ENCODE measurements around the gene RPS24.
"Not testable (repeated sequence)": the region's sequence is repeated elsewhere in the genome, so short reads cannot be mapped to it uniquely, and the experiment has no call there.

RPS24 gene

GRCh38 chr10:78069151-78069550 is 35.5 kb downstream of the RPS24 start:
- no peak for TF ChIP-seq CTCF (IDR thresholded peaks at IDR 0.05; ENCODE audit: unreplicated experiment in 3 of 3)
- Mint-ChIP-seq H3K4me1 (peaks cover 7% of the 10 kb centered on the region), H3K9me3 (peaks cover 1% of the 10 kb centered on the region), H3K27me3 (ENCODE audit: low read depth) (no peaks in the 10 kb centered on the region), H3K27ac (no peak overlapping the region), H3K4me3 (no peak overlapping the region), H3K36me3 (ENCODE audit: low read depth) (peaks cover 1% of the 10 kb centered on the region)

GRCh38 chr10:78070064-78070463 is 36.4 kb downstream of the RPS24 start:
- not testable (repeated sequence) for H3K27me3 Mint-ChIP-seq (ENCODE audit: low read depth); H3K27ac Mint-ChIP-seq; H3K4me3 Mint-ChIP-seq; H3K9me3 Mint-ChIP-seq; H3K36me3 Mint-ChIP-seq (ENCODE audit: low read depth); H3K4me1 Mint-ChIP-seq

GRCh38 chr10:78070726-78071125 is 37.1 kb downstream of the RPS24 start:
- Mint-ChIP-seq H3K27me3 (ENCODE audit: low read depth) (no peaks in the 10 kb centered on the region), H3K36me3 (ENCODE audit: low read depth) (peaks cover 4% of the 10 kb centered on the region), H3K4me3 (no peak overlapping the region), H3K27ac (no peak overlapping the region), H3K9me3 (peaks cover 5% of the 10 kb centered on the region), H3K4me1 (peaks cover 7% of the 10 kb centered on the region)
- no peak for TF ChIP-seq CTCF (IDR thresholded peaks at IDR 0.05; ENCODE audit: unreplicated experiment in 3 of 3)

- Mint-ChIP-seq H3K4me3 (no peak overlapping the region), H3K9me3 (peaks cover 5% of the 10 kb centered on the region), H3K4me1 (peaks cover 5% of the 10 kb centered on the region), H3K36me3 (ENCODE audit: low read depth) (peaks cover 4% of the 10 kb centered on the region), H3K27me3 (ENCODE audit: low read depth) (no peaks in the 10 kb centered on the region), H3K27ac (no peak overlapping the region)
- no peak for TF ChIP-seq CTCF (IDR thresholded peaks at IDR 0.05; ENCODE audit: unreplicated experiment in 3 of 3)
Observed at GRCh38 chr10:78071140-78071856, 37.6 kb downstream of the RPS24 start.

- peaks cover 3% of the 10 kb centered on the region for H3K4me1 Mint-ChIP-seq
- TF ChIP-seq CTCF (IDR thresholded peaks at IDR 0.05; ENCODE audit: unreplicated experiment in 3 of 3), result no peak
- H3K27ac Mint-ChIP-seq, result no peak overlapping the region
Observed at GRCh38 chr10:78071857-78072179, 38.2 kb downstream of the RPS24 start.

GRCh38 chr10:78072504-78072903 is 38.8 kb downstream of the RPS24 start:
- Mint-ChIP-seq H3K36me3 (ENCODE audit: low read depth) (peaks cover 4% of the 10 kb centered on the region), H3K4me3 (no peak overlapping the region), H3K27ac (no peak overlapping the region), H3K4me1 (no peaks in the 10 kb centered on the region), H3K27me3 (ENCODE audit: low read depth) (no peaks in the 10 kb centered on the region), H3K9me3 (peaks cover 9% of the 10 kb centered on the region)
- TF ChIP-seq CTCF (IDR thresholded peaks at IDR 0.05; ENCODE audit: unreplicated experiment in 3 of 3), result no peak

More at GRCh38 chr10:78071857-78072179, 38.2 kb downstream of the RPS24 start:
- Mint-ChIP-seq H3K27me3 (ENCODE audit: low read depth) (no peaks in the 10 kb centered on the region), H3K4me3 (no peak overlapping the region), H3K36me3 (ENCODE audit: low read depth) (peaks cover 4% of the 10 kb centered on the region), H3K9me3 (peaks cover 5% of the 10 kb centered on the region)

GRCh38 chr10:78075806-78076205 is 42.1 kb downstream of the RPS24 start:
- peaks cover 12% of the 10 kb centered on the region for H3K9me3 Mint-ChIP-seq

More at GRCh38 chr10:78075806-78076205, 42.1 kb downstream of the RPS24 start:
- H3K27me3 Mint-ChIP-seq (ENCODE audit: low read depth); H3K4me1 Mint-ChIP-seq; H3K36me3 Mint-ChIP-seq (ENCODE audit: low read depth); H3K27ac Mint-ChIP-seq; H3K4me3 Mint-ChIP-seq: not testable (repeated sequence)

Measured in nephron (organoid).